Endothelial cell of hepatic sinusoid (primary cell): ENCODE data around the gene PKN2.

Experiments used
- in situ Hi-C: cut with HindIII; loops from 2 replicates; pipeline ENCODE4 v1.10.0; 2017; ENCODE audit warnings: low sequenced_read_pairs

The PKN2 gene

GRCh38 chr1:88730132-88730675 lies 46.1 kb downstream of the PKN2 start:
- in situ Hi-C loops: loop anchor here (5.0 kb wide), 1 partner anchor 33 kb away; no protein-coding TSS in a partner anchor

GRCh38 chr1:88730995-88731394 lies 46.9 kb downstream of the PKN2 start:
- in situ Hi-C loops: loop anchor here (5.0 kb wide), 1 partner anchor 34 kb away; no protein-coding TSS in a partner anchor

- in situ Hi-C loops: loop anchor here (5.0 kb wide), 1 partner anchor 34 kb away; no protein-coding TSS in a partner anchor
These were observed 47.6 kb downstream of the PKN2 start for GRCh38 chr1:88731475-88732269.

GRCh38 chr1:88735382-88735781 lies 51.3 kb downstream of the PKN2 start:
- in situ Hi-C loops: loop anchor here (5.0 kb wide), 1 partner anchor 67 kb away; no protein-coding TSS in a partner anchor

- in situ Hi-C loops: loop anchor here (5.0 kb wide), 1 partner anchor 66 kb away; no protein-coding TSS in a partner anchor
These were observed 51.8 kb downstream of the PKN2 start for GRCh38 chr1:88735909-88736308.

- in situ Hi-C loops: loop anchor here (5.0 kb wide), 1 partner anchor 66 kb away; no protein-coding TSS in a partner anchor
These were observed 52.7 kb downstream of the PKN2 start for GRCh38 chr1:88736633-88737248.

GRCh38 chr1:88737338-88737927 lies 53.4 kb downstream of the PKN2 start:
- in situ Hi-C loops: loop anchor here (5.0 kb wide), 1 partner anchor 65 kb away; no protein-coding TSS in a partner anchor

GRCh38 chr1:88740784-88741183 lies 56.7 kb downstream of the PKN2 start:
- in situ Hi-C loops: no loop called here

- in situ Hi-C loops: no loop called here
These were observed 57.3 kb downstream of the PKN2 start for GRCh38 chr1:88741413-88741812.

- in situ Hi-C loops: no loop called here
These were observed 58.5 kb downstream of the PKN2 start for GRCh38 chr1:88742531-88742930.

- in situ Hi-C loops: no loop called here
These were observed 60.1 kb downstream of the PKN2 start for GRCh38 chr1:88744142-88744541.

- in situ Hi-C loops: no loop called here
These were observed 62.8 kb downstream of the PKN2 start for GRCh38 chr1:88746916-88747315.

GRCh38 chr1:88751714-88752113 lies 67.6 kb downstream of the PKN2 start:
- in situ Hi-C loops: no loop called here

GRCh38 chr1:88753506-88753905 lies 69.4 kb downstream of the PKN2 start:
- in situ Hi-C loops: no loop called here

- in situ Hi-C loops: no loop called here
These were observed 79.8 kb downstream of the PKN2 start for GRCh38 chr1:88763649-88764406.

GRCh38 chr1:88768187-88768586 lies 84.1 kb downstream of the PKN2 start:
- in situ Hi-C loops: no loop called here

- in situ Hi-C loops: no loop called here
These were observed 84.7 kb downstream of the PKN2 start for GRCh38 chr1:88768816-88769215.

- in situ Hi-C loops: no loop called here
These were observed 89.6 kb downstream of the PKN2 start for GRCh38 chr1:88773540-88774150.

GRCh38 chr1:88774151-88774556 lies 90.1 kb downstream of the PKN2 start:
- in situ Hi-C loops: no loop called here

GRCh38 chr1:88777604-88778149 lies 93.6 kb downstream of the PKN2 start:
- in situ Hi-C loops: no loop called here
